Kidney (tissue), 14 donors: Measurements from ENCODE around the gene NPW. TPM values are rescaled to one million over a fixed set of nuclear protein-coding genes. Genes with fewer than 3 reads are reported as not detected.
A peak's percentile ranks its signal among the peaks of the same experiment; 100 is the strongest.

ENCODE experiments used
- DNase-seq, 5 donors: peaks; one replicate each; pipeline ENCODE4 v3.0.0-alpha.2; 2013 to 2020
- FAIRE-seq: peaks from 2 replicates; lab custom pipeline; 2012; peaks lifted over from hg19 to GRCh38; lab: Jason Lieb, UNC
- H3K27ac ChIP-seq, 2 donors: one replicate each; pipeline ENCODE4 v1.7.0; 2013; ENCODE audit warnings: low read depth in 2 of 2, low read length in 2 of 2, inconsistent platforms in 1 of 2
- H3K27me3 ChIP-seq: one replicate; pipeline ENCODE4 v1.7.1; 2013; ENCODE audit warnings: low read length, inconsistent platforms; ENCODE audit not compliant: control insufficient read depth, insufficient read depth
- H3K36me3 ChIP-seq, 3 donors: one replicate each; pipeline versions ENCODE4 v1.7.0 to v1.7.1; 2013; ENCODE audit warnings: low read length in 3 of 3, control low read depth in 1 of 3, inconsistent platforms in 1 of 3; ENCODE audit not compliant: insufficient read depth in 3 of 3, control insufficient read depth in 2 of 3
- H3K4me1 ChIP-seq, 3 donors: one replicate each; pipeline versions ENCODE4 v1.7.0 to v1.7.1; 2013; ENCODE audit warnings: low read length in 3 of 3, inconsistent platforms in 1 of 3, low read depth in 1 of 3; ENCODE audit not compliant: control insufficient read depth in 2 of 3, insufficient read depth in 2 of 3
- H3K4me3 ChIP-seq, 3 donors: one replicate each; pipeline versions ENCODE4 v1.7.0 to v1.8.1; 2013; ENCODE audit warnings: low read length in 3 of 3, control low read depth in 1 of 3, inconsistent platforms in 1 of 3
- H3K9ac ChIP-seq, 3 donors: one replicate each; pipeline versions ENCODE4 v1.7.0 to v1.7.1; 2013; ENCODE audit warnings: low read length in 3 of 3, control low read depth in 1 of 3, inconsistent platforms in 1 of 3
- H3K9me3 ChIP-seq, 3 donors: one replicate each; pipeline versions ENCODE4 v1.7.0 to v1.7.1; 2013; ENCODE audit warnings: low read length in 3 of 3, control low read depth in 1 of 3, inconsistent platforms in 1 of 3; ENCODE audit not compliant: control insufficient read depth in 2 of 3, insufficient read depth in 1 of 3
- intact Hi-C: fragments of 100-400 bp; cut with DNase I; formaldehyde crosslinking; loops from one replicate; pipeline ENCODE4 v1.11.1; 2022
- polyA plus RNA-seq: library from polyadenylated mRNA; stranded (reverse); fragments of 350-450 nt; fragmentation: Illumina TruSeq; extraction: RNeasy Lipid Tissue Mini Kit (QIAGEN cat#74804); gene quantifications from one replicate; pipeline ENCODE4 v1.2.3, GENCODE V29; 2014; ENCODE audit warnings: low read depth, low replicate concordance; ENCODE audit not compliant: insufficient read depth
- total RNA-seq: library from RNA; stranded (reverse); fragmentation: NEBNext Ultra II Directional; extraction: Animal tissue kit (Norgen Biotek cat#: 25700); gene quantifications from one replicate; pipeline ENCODE4 v1.2.1, GENCODE V29; 2021
- TF ChIP-seq, protein P1 (sequence below): IDR thresholded peaks from 3 replicates; pipeline ENCODE4 v1.5.1; 2012; ENCODE audit warnings: mild to moderate bottlenecking, moderate library complexity, borderline replicate concordance; ENCODE audit not compliant: insufficient read depth; ENCODE audit errors: extremely low read depth
- donor health status: control.
- donor health status: control.
- donor health status: control.
- donor health status: control.
- donor health status: control.
- donor health status: DM: yes; HTN: yes; CAD: no.
- donor health status: Normal renal cell carcinoma (clear cell type).

Gene NPW
- total and polyA plus RNA-seq, 2 donors from 2014 or later = not detected

DNA sequence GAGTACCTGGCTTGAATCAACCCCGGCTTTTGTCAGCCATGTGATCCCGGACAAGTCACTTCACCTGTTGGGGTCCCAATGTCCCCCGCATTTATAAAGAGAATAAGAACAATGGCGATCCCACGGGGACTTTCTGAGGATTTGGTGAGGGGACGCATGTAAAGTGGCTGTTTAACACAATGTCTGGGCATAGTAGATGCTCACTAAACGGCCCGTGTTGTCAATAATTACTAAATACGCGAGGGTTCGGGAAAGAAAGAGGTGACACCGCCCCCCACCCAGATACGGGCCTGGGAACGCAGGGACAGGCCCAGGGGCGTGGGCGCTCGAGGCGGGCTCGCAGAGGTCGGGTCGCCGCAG, 28.0 kb upstream of the NPW start:
- intact Hi-C loops = no loop called here
- Histone ChIP-seq H3K36me3 (peaks cover 0 to 1% (median under 1%) of the 10 kb centered on the region in 3 donors), H3K27me3 (peaks cover 19% of the 10 kb centered on the region), H3K9me3 (no peaks in the 10 kb centered on the region), H3K4me3 (no peak overlapping the region), H3K27ac (no peak overlapping the region), H3K4me1 (peaks cover 0 to 14% (median 0%) of the 10 kb centered on the region in 3 donors), H3K9ac (peak overlapping the region in 1 of 3 donors; percentile 19)
- DNase-seq = no peak
- no peak for FAIRE-seq
- TF ChIP-seq, protein P1, sequence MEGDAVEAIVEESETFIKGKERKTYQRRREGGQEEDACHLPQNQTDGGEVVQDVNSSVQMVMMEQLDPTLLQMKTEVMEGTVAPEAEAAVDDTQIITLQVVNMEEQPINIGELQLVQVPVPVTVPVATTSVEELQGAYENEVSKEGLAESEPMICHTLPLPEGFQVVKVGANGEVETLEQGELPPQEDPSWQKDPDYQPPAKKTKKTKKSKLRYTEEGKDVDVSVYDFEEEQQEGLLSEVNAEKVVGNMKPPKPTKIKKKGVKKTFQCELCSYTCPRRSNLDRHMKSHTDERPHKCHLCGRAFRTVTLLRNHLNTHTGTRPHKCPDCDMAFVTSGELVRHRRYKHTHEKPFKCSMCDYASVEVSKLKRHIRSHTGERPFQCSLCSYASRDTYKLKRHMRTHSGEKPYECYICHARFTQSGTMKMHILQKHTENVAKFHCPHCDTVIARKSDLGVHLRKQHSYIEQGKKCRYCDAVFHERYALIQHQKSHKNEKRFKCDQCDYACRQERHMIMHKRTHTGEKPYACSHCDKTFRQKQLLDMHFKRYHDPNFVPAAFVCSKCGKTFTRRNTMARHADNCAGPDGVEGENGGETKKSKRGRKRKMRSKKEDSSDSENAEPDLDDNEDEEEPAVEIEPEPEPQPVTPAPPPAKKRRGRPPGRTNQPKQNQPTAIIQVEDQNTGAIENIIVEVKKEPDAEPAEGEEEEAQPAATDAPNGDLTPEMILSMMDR = no peak

DNA sequence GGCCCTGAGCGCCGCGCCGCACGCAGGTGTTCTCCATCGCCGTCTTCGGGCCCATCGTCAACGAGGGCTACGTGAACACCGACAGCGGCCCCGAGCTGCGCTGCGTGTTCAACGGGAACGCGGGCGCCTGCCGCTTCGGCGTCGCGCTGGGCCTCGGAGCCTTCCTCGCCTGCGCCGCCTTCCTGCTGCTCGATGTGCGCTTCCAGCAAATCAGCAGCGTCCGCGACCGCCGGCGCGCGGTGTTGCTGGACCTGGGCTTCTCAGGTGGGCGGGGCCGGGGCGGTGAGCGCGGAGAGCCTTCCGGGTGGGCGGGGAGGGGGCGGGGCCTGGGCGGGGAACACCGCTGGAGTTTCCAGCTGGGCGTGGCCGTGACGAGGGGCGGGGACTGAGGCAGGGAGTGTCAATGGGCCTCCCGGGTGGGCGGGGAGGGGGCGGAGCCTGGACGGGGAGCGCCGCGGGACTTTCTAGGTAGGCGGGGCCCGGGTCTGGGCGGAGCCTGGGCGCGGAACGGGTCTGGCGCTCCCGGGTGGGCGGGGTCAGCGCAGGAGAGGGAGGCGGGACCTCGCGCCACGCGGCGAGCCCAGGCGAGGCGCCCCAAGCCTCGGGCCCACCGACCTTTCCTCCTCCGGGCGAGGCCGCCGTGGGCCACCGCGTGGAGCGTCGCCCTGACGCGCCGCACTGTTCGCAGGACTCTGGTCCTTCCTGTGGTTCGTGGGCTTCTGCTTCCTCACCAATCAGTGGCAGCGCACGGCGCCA, 27.5 kb upstream of the NPW start:
- DNase-seq (peak; percentile 94 to 99 (median 97)), FAIRE-seq (no peak)
- intact Hi-C loops = no loop called here
- TF ChIP-seq, protein P1 = no peak
- Histone ChIP-seq H3K27ac (no peak overlapping the region), H3K4me3 (no peak overlapping the region), H3K36me3 (no peaks in the 10 kb centered on the region), H3K9me3 (no peaks in the 10 kb centered on the region), H3K4me1 (peaks cover 0 to 14% (median 0%) of the 10 kb centered on the region in 3 donors), H3K27me3 (peaks cover 19% of the 10 kb centered on the region), H3K9ac (peak overlapping the region in 1 of 3 donors; percentile 19)

DNA sequence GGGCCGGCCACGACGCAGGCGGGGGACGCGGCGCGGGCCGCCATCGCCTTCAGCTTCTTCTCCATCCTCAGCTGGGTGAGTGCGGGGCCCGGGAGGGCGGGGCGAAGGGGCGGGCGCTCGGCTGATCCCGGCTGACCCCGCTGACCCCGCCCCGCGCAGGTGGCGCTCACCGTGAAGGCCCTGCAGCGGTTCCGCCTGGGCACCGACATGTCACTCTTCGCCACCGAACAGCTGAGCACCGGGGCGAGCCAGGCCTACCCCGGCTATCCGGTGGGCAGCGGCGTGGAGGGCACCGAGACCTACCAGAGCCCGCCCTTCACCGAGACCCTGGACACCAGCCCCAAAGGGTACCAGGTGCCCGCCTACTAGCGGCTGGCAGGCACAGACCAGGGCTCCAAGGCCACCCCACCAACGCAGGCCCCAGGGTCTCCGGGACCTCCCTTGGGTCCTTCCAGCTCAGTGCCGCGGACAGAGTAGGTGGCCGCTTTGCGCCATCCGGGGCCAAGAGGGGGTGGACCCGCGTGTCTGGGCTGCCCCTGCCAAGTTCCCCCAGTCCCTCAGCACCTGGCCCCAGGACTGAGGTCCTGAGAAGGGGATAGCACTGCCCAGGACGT, 26.8 kb upstream of the NPW start:
- TF ChIP-seq, protein P1 = no peak
- H3K36me3 ChIP-seq = peaks cover 0 to under 1% (median 0%) of the 10 kb centered on the region in 3 donors
- DNase-seq (peak in 2 of 5 donors; percentile 1 to 89), FAIRE-seq (no peak)
- H3K4me3 ChIP-seq = no peak overlapping the region
- peaks cover 19% of the 10 kb centered on the region for H3K27me3 ChIP-seq
- intact Hi-C loops = no loop called here
- no peak overlapping the region for H3K27ac ChIP-seq
- peaks cover 0 to 14% (median 0%) of the 10 kb centered on the region in 3 donors for H3K4me1 ChIP-seq
- no peak overlapping the region for H3K9ac ChIP-seq
- H3K9me3 ChIP-seq = no peaks in the 10 kb centered on the region
